Fibroblast of skin of left biceps (primary cell): ENCODE results near the gene NFIX.
A peak's percentile ranks its signal among the peaks of the same experiment; 100 is the strongest.

ENCODE experiments used
- DNase-seq, 2 experiments: peaks; one replicate each; pipeline ENCODE4 v3.0.0-alpha.2; 2013; ENCODE audit warnings: low read depth in 2 of 2

NFIX gene

GRCh38 chr19:13103581-13104359 is 108.5 kb downstream of the NFIX start:
- DNase-seq: no peak

- no peak for DNase-seq
These were observed 109.1 kb downstream of the NFIX start for GRCh38 chr19:13104360-13104847.

GRCh38 chr19:13104848-13105711 is 109.8 kb downstream of the NFIX start:
- no peak for DNase-seq

GRCh38 chr19:13109361-13110098 is 114.3 kb downstream of the NFIX start:
- no peak for DNase-seq

GRCh38 chr19:13110099-13110610 is 114.9 kb downstream of the NFIX start:
- no peak for DNase-seq

GRCh38 chr19:13112555-13112954 is 117.3 kb downstream of the NFIX start:
- no peak for DNase-seq

- DNase-seq: no peak
These were observed 120.6 kb downstream of the NFIX start for GRCh38 chr19:13115936-13116281.

- peak; percentile 82 to 84 for DNase-seq
These were observed 121.3 kb downstream of the NFIX start, which contains the start of gene TRMT1 for GRCh38 chr19:13116282-13117175. TSS of gene TRMT1 (minus strand) at chr19:13116740. CDS start at chr19:13116399, 341 bp downstream.

- DNase-seq: no peak
These were observed 122.0 kb downstream of the NFIX start for GRCh38 chr19:13117176-13117771.

GRCh38 chr19:13117772-13118423 is 122.6 kb downstream of the NFIX start, which contains the start of gene NACC1:
TSS of gene NACC1 (plus strand) at chr19:13118264. CDS start at chr19:13135208, 16,944 bp downstream.
- DNase-seq: peak; percentile 68

- no peak for DNase-seq
These were observed 123.3 kb downstream of the NFIX start for GRCh38 chr19:13118424-13119193.

- DNase-seq: no peak
These were observed 124.4 kb downstream of the NFIX start for GRCh38 chr19:13119627-13120026.

GRCh38 chr19:13120031-13120430 is 124.8 kb downstream of the NFIX start:
- no peak for DNase-seq

- DNase-seq: no peak
These were observed 125.5 kb downstream of the NFIX start for GRCh38 chr19:13120817-13121216.

GRCh38 chr19:13121551-13122274 is 126.4 kb downstream of the NFIX start:
- no peak for DNase-seq

GRCh38 chr19:13122275-13122878 is 127.1 kb downstream of the NFIX start:
- DNase-seq: no peak
